ENCODE measurements around the gene NOTCH4. TPM values are rescaled to one million over a fixed set of nuclear protein-coding genes. Genes with fewer than 3 reads are reported as not detected.

NOTCH4 gene
- total and polyA plus RNA-seq, 9 of the 15 experiments (the other 6 are each of a cell fraction or from before 2014, with no cell fraction given), result 0.24 to 4.3 (median 1.7) TPM

GRCh38 chr6:32153564-32154513 is 70.0 kb downstream of the NOTCH4 start, which contains the start of gene PPT2 (continued):
- TF ChIP-seq CREB3 (tag; conservative IDR thresholded peaks at IDR 0.05; ENCODE audit: low read depth) (no peak), ZNF280B (CRISPR knock-in tag; IDR thresholded peaks at IDR 0.05) (no peak), SMARCC2 (IDR thresholded peaks at IDR 0.05; ENCODE audit: low read depth) (no peak; the same call in 1 of the 2 replicates), ZNF695 (CRISPR knock-in tag; IDR thresholded peaks at IDR 0.05) (no peak), KAT2B (IDR thresholded peaks at IDR 0.05; ENCODE audit: low read depth, low read length) (no peak), CCAR2 (IDR thresholded peaks at IDR 0.05; ENCODE audit: low read depth, low read length) (no peak), RNF2 (IDR thresholded peaks at IDR 0.05) (peak; percentile 76), BMI1 (IDR thresholded peaks at IDR 0.05; ENCODE audit: low read length) (no peak), ZEB2 (IDR thresholded peaks at IDR 0.05) (no peak), EP300 (IDR thresholded peaks at IDR 0.05; ENCODE audit: low read length) (peak; percentile 34; the same call in 1 of the 2 replicates), MTA2 (IDR thresholded peaks at IDR 0.05; ENCODE audit: low read depth) (no peak), BCLAF1 (IDR thresholded peaks at IDR 0.05; ENCODE audit: borderline replicate concordance in 1 of 2, control insufficient read depth in 1 of 2, low read depth in 2 of 2, low read length in 1 of 2) (peak in 1 of 2 experiments; percentile 91; a peak in 2 of 4 replicates), ZKSCAN8 (CRISPR knock-in tag; IDR thresholded peaks at IDR 0.05) (no peak; the same call in 1 of the 2 replicates), SRSF1 (IDR thresholded peaks at IDR 0.05; ENCODE audit: low read depth, low read length) (no peak), ZNF41 (CRISPR knock-in tag; conservative IDR thresholded peaks at IDR 0.05) (no peak), L3MBTL2 (IDR thresholded peaks at IDR 0.05) (no peak; the same call in 1 of the 2 replicates), RFX7 (CRISPR knock-in tag; IDR thresholded peaks at IDR 0.05) (no peak), ZNF263 (CRISPR knock-in tag; IDR thresholded peaks at IDR 0.05; ENCODE audit: borderline replicate concordance) (no peak), ZNF24 (IDR thresholded peaks at IDR 0.05) (0 out of 2 replicates have a peak, but pooled peaks have one; percentile 24), HES1 (IDR thresholded peaks at IDR 0.05; ENCODE audit: low read depth) (no peak), ZNF324 (CRISPR knock-in tag; IDR thresholded peaks at IDR 0.05) (no peak), CBFA2T3 (IDR thresholded peaks at IDR 0.05) (no peak), ZNF644 (tag; IDR thresholded peaks at IDR 0.05; ENCODE audit: low read depth) (no peak), ZSCAN32 (CRISPR knock-in tag; IDR thresholded peaks at IDR 0.05) (no peak)

Data from K562 (cell line).